NOMO-1 treated with DMSO at 0.1 percent for 48 hours (cell line): Measurements from ENCODE around the gene DNASE1L3.

ENCODE experiments used
- DNase-seq: peaks from one replicate; lab custom pipeline; 2025; ENCODE audit not compliant: unreplicated experiment; lab: John Stamatoyannopoulos, UW

The DNASE1L3 gene

GRCh38 chr3:58164199-58164879 is 46.4 kb downstream of the DNASE1L3 start:
- no peak for DNase-seq

- DNase-seq: no peak
These were observed 47.5 kb downstream of the DNASE1L3 start for GRCh38 chr3:58163234-58163633.

GRCh38 chr3:58161435-58162398 is 49.1 kb downstream of the DNASE1L3 start:
- DNase-seq: no peak

- no peak for DNase-seq
These were observed 50.4 kb downstream of the DNASE1L3 start for GRCh38 chr3:58160399-58160798.

- DNase-seq: no peak
These were observed 52.2 kb downstream of the DNASE1L3 start for GRCh38 chr3:58158442-58159153.

- DNase-seq: no peak
These were observed 53.1 kb downstream of the DNASE1L3 start for GRCh38 chr3:58157700-58158099.

GRCh38 chr3:58155838-58156237 is 54.9 kb downstream of the DNASE1L3 start:
- DNase-seq: no peak

- no peak for DNase-seq
These were observed 55.9 kb downstream of the DNASE1L3 start for GRCh38 chr3:58154626-58155449.

GRCh38 chr3:58153371-58153770 is 57.4 kb downstream of the DNASE1L3 start:
- no peak for DNase-seq

- DNase-seq: no peak
These were observed 58.4 kb downstream of the DNASE1L3 start for GRCh38 chr3:58152225-58153015.

- DNase-seq: no peak
These were observed 59.1 kb downstream of the DNASE1L3 start for GRCh38 chr3:58151637-58152036.

GRCh38 chr3:58150810-58151199 is 60.0 kb downstream of the DNASE1L3 start:
- no peak for DNase-seq

- DNase-seq: no peak
These were observed 60.5 kb downstream of the DNASE1L3 start for GRCh38 chr3:58150130-58150809.

- DNase-seq: no peak
These were observed 62.7 kb downstream of the DNASE1L3 start for GRCh38 chr3:58148049-58148448.

GRCh38 chr3:58144478-58145325 is 66.1 kb downstream of the DNASE1L3 start:
- no peak for DNase-seq

GRCh38 chr3:58143417-58144055 is 67.2 kb downstream of the DNASE1L3 start:
- DNase-seq: no peak
